Caco-2 (cell line): Measurements from ENCODE around the gene FMO4. TPM values are rescaled to one million over a fixed set of nuclear protein-coding genes. Genes with fewer than 3 reads are reported as not detected.
A peak's percentile ranks its signal among the peaks of the same experiment; 100 is the strongest.
"Not testable (repeated sequence)": the region's sequence is repeated elsewhere in the genome, so short reads cannot be mapped to it uniquely, and the experiment has no call there.

Source experiments
- BruUV-seq: library from RNA; stranded (reverse); fragments of 400-500 nt; replicated peaks from 2 replicates; lab custom pipeline; 2021; lab: Mats Ljungman, UMichigan
- CTCF ChIA-PET: fragments of 300-600 bp; sonication (Branson Sonifier 250); formaldehyde crosslinking; loops from one replicate; lab custom pipeline; 2022; ENCODE audit warnings: antibody characterized with exemption; lab: Charles Lee
- POLR2A ChIA-PET: fragments of 300-600 bp; sonication (Branson Sonifier 250); formaldehyde crosslinking; loops from one replicate; lab custom pipeline; 2022; ENCODE audit warnings: antibody characterized with exemption; lab: Charles Lee
- DNase-seq, 2 experiments: peaks; one replicate each; pipeline versions ENCODE4 v3.0.0 to v3.0.0-alpha.2; 2020 to 2022
- H3K27me3 ChIP-seq: replicated peaks from 2 replicates; pipeline ENCODE4 v1.6.0; 2011; ENCODE audit warnings: low read length; ENCODE audit not compliant: control insufficient read depth, insufficient read depth
- H3K36me3 ChIP-seq: 2 replicates; pipeline ENCODE4 v1.5.1; 2011; ENCODE audit warnings: low read length; ENCODE audit not compliant: control insufficient read depth, insufficient read depth
- H3K4me1 ChIP-seq: fragments of 250-450 bp; sonication (Bioruptor Pico); 2 replicates; pipeline ENCODE4 v1.5.1; 2020; ENCODE audit warnings: mild to moderate bottlenecking
- H3K4me3 ChIP-seq: 2 replicates; pipeline ENCODE4 v1.5.1; 2011; ENCODE audit warnings: low read depth, mild to moderate bottlenecking, control low read depth, low read length
- H3K9me3 ChIP-seq: fragments of 250-450 bp; sonication (Bioruptor Pico); 2 replicates; pipeline ENCODE4 v1.5.1; 2020; ENCODE audit warnings: mild to moderate bottlenecking, moderate library complexity
- H3K27ac Mint-ChIP-seq: one replicate; pipeline ENCODE4 v1.8.0; 2022; ENCODE audit warnings: mixed read lengths; ENCODE audit not compliant: unreplicated experiment
- H3K27me3 Mint-ChIP-seq: one replicate; pipeline ENCODE4 v1.8.0; 2022; ENCODE audit warnings: mixed read lengths; ENCODE audit not compliant: insufficient read depth, unreplicated experiment
- H3K36me3 Mint-ChIP-seq: one replicate; pipeline ENCODE4 v1.8.0; 2022; ENCODE audit warnings: mild to moderate bottlenecking, mixed read lengths; ENCODE audit not compliant: insufficient read depth, unreplicated experiment
- H3K4me1 Mint-ChIP-seq: one replicate; pipeline ENCODE4 v1.8.0; 2022; ENCODE audit warnings: low read depth, mixed read lengths; ENCODE audit not compliant: unreplicated experiment
- H3K4me3 Mint-ChIP-seq: one replicate; pipeline ENCODE4 v1.8.0; 2022; ENCODE audit warnings: mild to moderate bottlenecking, moderate library complexity, mixed read lengths; ENCODE audit not compliant: unreplicated experiment
- H3K9me3 Mint-ChIP-seq: one replicate; pipeline ENCODE4 v1.8.0; 2022; ENCODE audit warnings: mixed read lengths; ENCODE audit not compliant: unreplicated experiment
- intact Hi-C: fragments of 100-400 bp; cut with micrococcal nuclease; formaldehyde crosslinking; loops from one replicate; pipeline ENCODE4 v1.10.0; 2022; ENCODE audit not compliant: unreplicated experiment
- total RNA-seq: library from RNA; stranded (reverse); gene quantifications from 2 replicates; pipeline ENCODE4 v1.2.3, GENCODE V29; 2022
- TF ChIP-seq, protein P1 (sequence below), 2 experiments: fragments of 200-600 bp in 1 of 2; IDR thresholded peaks; 1 replicate in 1 of 2; 2 replicates in 1 of 2; pipeline versions ENCODE4 v1.5.1 to v1.8.0; 2011 to 2022; ENCODE audit warnings: antibody characterized with exemption in 1 of 2, control low read depth in 1 of 2, inconsistent platforms in 1 of 2, low read depth in 1 of 2, low read length in 1 of 2, mild to moderate bottlenecking in 1 of 2, moderate library complexity in 1 of 2; ENCODE audit not compliant: insufficient read depth in 1 of 2, severe bottlenecking in 1 of 2, unreplicated experiment in 1 of 2

The FMO4 gene
- total RNA-seq, 1 experiment from 2014 or later: 2.3 TPM

DNA sequence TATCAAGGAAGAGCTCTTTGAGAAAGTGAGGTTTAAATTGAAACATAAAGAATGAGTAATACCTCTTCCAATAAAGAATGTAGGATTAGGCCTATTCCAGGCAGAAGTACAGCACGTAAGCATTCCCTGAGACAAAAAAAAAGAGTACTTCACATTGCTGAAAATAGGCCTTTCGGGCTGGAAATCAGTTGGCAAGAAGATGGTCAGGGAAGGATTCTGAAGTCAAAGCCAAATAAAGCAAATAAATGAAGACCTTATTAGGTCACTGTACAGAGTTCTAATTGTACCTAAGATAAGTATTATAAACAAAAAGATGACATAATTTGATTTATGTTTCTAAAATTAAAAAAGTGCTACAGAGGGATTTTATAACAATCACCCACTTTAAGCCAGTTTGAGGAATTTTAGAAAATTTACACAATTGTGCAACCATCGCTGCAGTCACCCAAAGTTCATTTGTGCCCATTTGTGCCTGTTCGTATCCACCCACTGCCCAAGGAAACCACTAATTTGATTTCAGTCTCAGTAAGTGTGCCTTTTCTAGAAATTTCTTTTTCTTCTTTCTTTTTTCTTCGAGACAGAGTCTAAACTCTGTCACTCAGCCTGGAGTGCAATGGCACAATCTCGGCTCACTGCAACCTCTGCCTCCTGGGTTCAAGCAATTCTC, 58.6 kb downstream of the FMO4 start:
- no peaks in the 10 kb centered on the region for H3K36me3 ChIP-seq
- Mint-ChIP-seq H3K4me3 (peak overlapping the region; percentile 71), H3K36me3 (peaks cover 12% of the 10 kb centered on the region), H3K27me3 (no peaks in the 10 kb centered on the region), H3K27ac (peak overlapping the region; percentile 66), H3K4me1 (peaks cover 7% of the 10 kb centered on the region), H3K9me3 (peaks cover 9% of the 10 kb centered on the region)
- BruUV-seq: no TSS peak
- no peaks in the 10 kb centered on the region for H3K9me3 ChIP-seq
- H3K27me3 ChIP-seq: no peaks in the 10 kb centered on the region
- DNase-seq: no peak
- peaks cover 6% of the 10 kb centered on the region for H3K4me1 ChIP-seq
- CTCF ChIA-PET: no interaction called here
- intact Hi-C loops: no loop called here
- H3K4me3 ChIP-seq: peak overlapping the region; percentile 31
- TF ChIP-seq, protein P1, sequence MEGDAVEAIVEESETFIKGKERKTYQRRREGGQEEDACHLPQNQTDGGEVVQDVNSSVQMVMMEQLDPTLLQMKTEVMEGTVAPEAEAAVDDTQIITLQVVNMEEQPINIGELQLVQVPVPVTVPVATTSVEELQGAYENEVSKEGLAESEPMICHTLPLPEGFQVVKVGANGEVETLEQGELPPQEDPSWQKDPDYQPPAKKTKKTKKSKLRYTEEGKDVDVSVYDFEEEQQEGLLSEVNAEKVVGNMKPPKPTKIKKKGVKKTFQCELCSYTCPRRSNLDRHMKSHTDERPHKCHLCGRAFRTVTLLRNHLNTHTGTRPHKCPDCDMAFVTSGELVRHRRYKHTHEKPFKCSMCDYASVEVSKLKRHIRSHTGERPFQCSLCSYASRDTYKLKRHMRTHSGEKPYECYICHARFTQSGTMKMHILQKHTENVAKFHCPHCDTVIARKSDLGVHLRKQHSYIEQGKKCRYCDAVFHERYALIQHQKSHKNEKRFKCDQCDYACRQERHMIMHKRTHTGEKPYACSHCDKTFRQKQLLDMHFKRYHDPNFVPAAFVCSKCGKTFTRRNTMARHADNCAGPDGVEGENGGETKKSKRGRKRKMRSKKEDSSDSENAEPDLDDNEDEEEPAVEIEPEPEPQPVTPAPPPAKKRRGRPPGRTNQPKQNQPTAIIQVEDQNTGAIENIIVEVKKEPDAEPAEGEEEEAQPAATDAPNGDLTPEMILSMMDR (IDR thresholded peaks at IDR 0.05; ENCODE audit: insufficient read depth in 1 of 2, low read depth in 1 of 2, low read length in 1 of 2, severe bottlenecking in 1 of 2, unreplicated experiment in 1 of 2): no peak
- POLR2A ChIA-PET: no interaction called here

DNA sequence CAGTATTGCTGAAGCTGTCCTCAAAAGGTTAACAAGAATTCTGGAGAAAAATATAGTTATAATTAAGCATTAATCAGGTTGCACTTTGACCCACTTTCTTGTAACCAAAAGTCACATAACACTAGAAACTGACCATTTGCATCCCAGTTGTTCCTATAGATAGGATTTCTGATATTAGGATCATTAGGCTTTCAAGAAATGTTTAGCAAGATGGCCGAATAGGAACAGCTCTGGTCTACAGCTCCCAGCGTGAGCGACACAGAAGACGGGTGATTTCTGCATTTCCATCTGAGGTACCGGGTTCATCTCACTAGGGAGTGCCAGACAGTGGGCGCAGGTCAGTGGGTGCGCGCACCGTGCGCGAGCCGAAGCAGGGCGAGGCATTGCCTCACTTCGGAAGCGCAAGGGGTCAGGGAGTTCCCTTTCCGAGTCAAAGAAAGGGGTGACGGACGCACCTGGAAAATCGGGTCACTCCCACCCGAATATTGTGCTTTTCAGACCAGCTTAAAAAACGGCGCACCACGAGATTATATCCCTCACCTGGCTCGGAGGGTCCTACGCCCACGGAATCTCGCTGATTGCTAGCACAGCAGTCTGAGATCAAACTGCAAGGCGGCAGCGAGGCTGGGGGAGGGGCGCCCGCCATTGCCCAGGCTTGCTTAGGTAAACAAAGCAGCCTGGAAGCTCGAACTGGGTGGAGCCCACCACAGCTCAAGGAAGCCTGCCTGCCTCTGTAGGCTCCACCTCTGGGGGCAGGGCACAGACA, 59.6 kb downstream of the FMO4 start:
- DNase-seq: peak in 1 of 2 experiments; percentile 38
- peaks cover 12% of the 10 kb centered on the region for H3K36me3 Mint-ChIP-seq
- H3K4me1 Mint-ChIP-seq, CTCF ChIA-PET, H3K27me3 Mint-ChIP-seq, intact Hi-C loops, POLR2A ChIA-PET, H3K27me3 ChIP-seq, H3K36me3 ChIP-seq, H3K9me3 Mint-ChIP-seq, H3K4me1 ChIP-seq, H3K9me3 ChIP-seq: not testable (repeated sequence)
- TSS peak; percentile 68 for BruUV-seq
- peak overlapping the region; percentile 31 for H3K4me3 ChIP-seq
- peak overlapping the region; percentile 71 for H3K4me3 Mint-ChIP-seq
- peak overlapping the region; percentile 66 for H3K27ac Mint-ChIP-seq

DNA sequence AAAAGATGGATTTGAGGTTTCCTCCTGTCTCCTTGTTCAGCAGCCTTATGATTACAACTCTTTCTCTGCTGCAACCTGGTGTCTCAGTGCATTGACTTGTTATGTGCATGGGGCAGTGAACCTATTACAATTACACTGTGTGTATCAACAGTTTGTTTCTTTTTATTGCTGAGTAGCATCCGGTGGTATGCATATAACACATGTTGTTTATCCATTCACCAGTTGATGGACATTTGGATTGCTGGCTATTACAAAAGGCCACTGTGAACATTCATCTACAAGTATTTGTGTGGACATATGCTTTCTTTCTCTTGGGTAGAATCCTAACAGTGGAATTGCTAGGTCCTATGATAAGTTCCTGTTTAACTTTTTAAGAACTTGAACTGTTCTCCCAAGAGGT, 65.9 kb downstream of the FMO4 start:
- POLR2A ChIA-PET: no interaction called here
- no peak for DNase-seq
- intact Hi-C loops: no loop called here
- H3K36me3 Mint-ChIP-seq: peaks cover 5% of the 10 kb centered on the region
- Histone ChIP-seq H3K4me3 (no peak overlapping the region), H3K27me3 (no peaks in the 10 kb centered on the region), H3K9me3 (peaks cover 17% of the 10 kb centered on the region), H3K4me1 (no peaks in the 10 kb centered on the region; the same call in 1 of the 2 replicates), H3K36me3 (no peaks in the 10 kb centered on the region)
- TF ChIP-seq, protein P1 (IDR thresholded peaks at IDR 0.05; ENCODE audit: insufficient read depth in 1 of 2, low read depth in 1 of 2, low read length in 1 of 2, severe bottlenecking in 1 of 2, unreplicated experiment in 1 of 2): no peak
- H3K27me3 Mint-ChIP-seq: no peaks in the 10 kb centered on the region
- no TSS peak for BruUV-seq
- no peak overlapping the region for H3K27ac Mint-ChIP-seq
- CTCF ChIA-PET: no interaction called here
- peaks cover 11% of the 10 kb centered on the region for H3K9me3 Mint-ChIP-seq
- H3K4me3 Mint-ChIP-seq: no peak overlapping the region
- no peaks in the 10 kb centered on the region for H3K4me1 Mint-ChIP-seq
